HCT116 (cell line): ENCODE data around the gene FRMD4A. TPM values are rescaled to one million over a fixed set of nuclear protein-coding genes. Genes with fewer than 3 reads are reported as not detected.

ENCODE experiments used
- ATAC-seq: fragments of 200-7000 bp; cut with Tn5 transposase; 2 replicates; pipeline ENCODE4 v1.9.1; 2020; ENCODE audit warnings: mild to moderate bottlenecking, moderate library complexity
- BruUV-seq: library from RNA; stranded (reverse); fragments of 400-500 nt; replicated peaks from 2 replicates; lab custom pipeline; 2021; lab: Mats Ljungman, UMichigan
- CTCF ChIA-PET: fragments of 300-600 bp; sonication (Branson Sonifier 250); formaldehyde crosslinking; loops from one replicate; lab custom pipeline; 2021; ENCODE audit warnings: antibody characterized with exemption; lab: Charles Lee
- POLR2A ChIA-PET: fragments of 300-600, 350-600 bp; sonication (Branson Sonifier 250); formaldehyde crosslinking; loops from one replicate; lab custom pipeline; 2021; ENCODE audit warnings: antibody characterized with exemption; lab: Charles Lee
- RAD21 ChIA-PET, 2 experiments: fragments of 300-600 bp; sonication (Branson Sonifier 250); formaldehyde crosslinking; loops; one replicate each; lab custom pipeline; 2023; ENCODE audit warnings: low total read pairs in 2 of 2; ENCODE audit not compliant: uncharacterized antibody in 2 of 2, unreplicated experiment in 2 of 2, low non-redundant PET in 1 of 2; lab: Charles Lee
- DNase-seq: peaks from one replicate; pipeline ENCODE4 v3.0.0-alpha.2; 2010; ENCODE audit warnings: low read depth, low spot score
- H2AFZ ChIP-seq: fragments of 200-600 bp; shearing (Covaris generic), sonication (generic); 2 replicates; pipeline ENCODE4 v1.6.1; 2017; ENCODE audit warnings: low read depth, mixed run types, mixed read lengths, antibody characterized with exemption, low read length; ENCODE audit not compliant: poor library complexity, severe bottlenecking
- H3K27ac ChIP-seq: 2 replicates; pipeline ENCODE4 v1.5.1; 2012; ENCODE audit warnings: low read depth, low read length
- H3K27me3 ChIP-seq: fragments of 200-600 bp; sonication (generic); 2 replicates; pipeline ENCODE4 v1.6.1; 2016; ENCODE audit warnings: mixed run types, low read length, mixed read lengths; ENCODE audit not compliant: insufficient read depth
- H3K36me3 ChIP-seq, 2 experiments: fragments of 200-500 bp in 1 of 2; fragments of 200-600 bp in 1 of 2; sonication (Bioruptor generic) in 1 of 2; sonication (generic) in 1 of 2; 2 replicates each; pipeline versions ENCODE4 v1.5.1 to v1.6.1; 2014 to 2016; ENCODE audit warnings: low read length in 2 of 2, inconsistent platforms in 1 of 2, mixed read lengths in 1 of 2, mixed run types in 1 of 2; ENCODE audit not compliant: insufficient read depth in 2 of 2, control insufficient read depth in 1 of 2
- H3K4me1 ChIP-seq, 2 experiments: fragments of 200-600 bp in 1 of 2; sonication (generic) in 1 of 2; 2 replicates each; pipeline versions ENCODE4 v1.5.1 to v1.6.1; 2012 to 2017; ENCODE audit warnings: low read length in 2 of 2, inconsistent platforms in 1 of 2, mild to moderate bottlenecking in 1 of 2, mixed read lengths in 1 of 2, mixed run types in 1 of 2, moderate library complexity in 1 of 2; ENCODE audit not compliant: insufficient read depth in 2 of 2, control insufficient read depth in 1 of 2
- H3K4me2 ChIP-seq: fragments of 200-600 bp; sonication (generic); 2 replicates; pipeline ENCODE4 v1.6.1; 2017; ENCODE audit warnings: mixed run types, low read length, mixed read lengths
- H3K4me3 ChIP-seq, 2 experiments: fragments of 200-600 bp in 1 of 2; sonication (generic) in 1 of 2; replicated peaks in 1 of 2; 2 replicates each; pipeline ENCODE4 v1.5.1; 2011 to 2016; ENCODE audit warnings: low read length in 2 of 2, control low read depth in 1 of 2, low read depth in 1 of 2, mild to moderate bottlenecking in 1 of 2, mixed read lengths in 1 of 2, mixed run types in 1 of 2
- H3K79me2 ChIP-seq: fragments of 200-600 bp; sonication (generic); 2 replicates; pipeline ENCODE4 v1.6.1; 2017; ENCODE audit warnings: mild to moderate bottlenecking, mixed run types, low read length, moderate library complexity, mixed read lengths; ENCODE audit not compliant: insufficient read depth
- H3K9ac ChIP-seq: fragments of 200-600 bp; sonication (generic); 2 replicates; pipeline ENCODE4 v1.6.1; 2016; ENCODE audit warnings: low read length, mixed read lengths
- H3K9me2 ChIP-seq: fragments of 200-600 bp; sonication (generic), shearing (Covaris generic); 2 replicates; pipeline ENCODE4 v1.6.1; 2017; ENCODE audit warnings: mixed run types, mild to moderate bottlenecking, moderate library complexity; ENCODE audit not compliant: insufficient read depth
- H3K9me3 ChIP-seq, 2 experiments: fragments of 200-500 bp in 1 of 2; fragments of 200-600 bp in 1 of 2; sonication (Bioruptor generic) in 1 of 2; sonication (generic) in 1 of 2; 2 replicates each; pipeline ENCODE4 v1.6.1; 2014 to 2017; ENCODE audit warnings: low read length in 2 of 2, mixed read lengths in 2 of 2, inconsistent platforms in 1 of 2, low read depth in 1 of 2, mild to moderate bottlenecking in 1 of 2, mixed run types in 1 of 2, moderate library complexity in 1 of 2; ENCODE audit not compliant: control insufficient read depth in 1 of 2, insufficient read depth in 1 of 2
- H4K20me1 ChIP-seq: fragments of 200-600 bp; sonication (generic), shearing (Covaris generic); 2 replicates; pipeline ENCODE4 v1.6.1; 2017; ENCODE audit warnings: mixed run types, mild to moderate bottlenecking, moderate library complexity; ENCODE audit not compliant: insufficient read depth
- EZH2phosphoT487 ChIP-seq: fragments of 200-600 bp; IDR thresholded peaks from 2 replicates; pipeline ENCODE4 v1.6.1; 2018; ENCODE audit warnings: antibody characterized with exemption, borderline replicate concordance
- JUND ChIP-seq: IDR thresholded peaks from 2 replicates; pipeline ENCODE4 v1.6.1; 2012
- POLR2A ChIP-seq: IDR thresholded peaks from 2 replicates; pipeline ENCODE4 v1.7.0; 2011; ENCODE audit warnings: borderline replicate concordance; ENCODE audit not compliant: insufficient read depth, insufficient read length; ENCODE audit errors: extremely low read depth
- RAD21 ChIP-seq: IDR thresholded peaks from 2 replicates; pipeline ENCODE4 v1.6.1; 2012; ENCODE audit warnings: low read depth, mild to moderate bottlenecking
- REST ChIP-seq: IDR thresholded peaks from 2 replicates; pipeline ENCODE4 v1.6.1; 2012; ENCODE audit warnings: low read depth
- YY1 ChIP-seq: IDR thresholded peaks from 2 replicates; pipeline ENCODE4 v1.6.1; 2011; ENCODE audit warnings: low read length, low read depth, moderate library complexity, mild to moderate bottlenecking; ENCODE audit not compliant: insufficient replicate concordance; ENCODE audit errors: extremely low read depth
- ZBTB33 ChIP-seq: IDR thresholded peaks from 2 replicates; pipeline ENCODE4 v1.6.1; 2011; ENCODE audit warnings: mild to moderate bottlenecking, low read length, moderate library complexity; ENCODE audit not compliant: insufficient replicate concordance; ENCODE audit errors: extremely low read depth
- ZNF274 ChIP-seq: fragments of 200-500 bp; sonication (Bioruptor generic); IDR thresholded peaks from 2 replicates; pipeline ENCODE4 v1.6.1; 2014; ENCODE audit warnings: mild to moderate bottlenecking, low read depth, low read length, inconsistent platforms
- intact Hi-C: fragments of 100-400 bp; cut with micrococcal nuclease; formaldehyde crosslinking; loops from 2 replicates; pipeline ENCODE4 v1.10.0; 2022
- total RNA-seq: library from RNA; stranded (reverse); gene quantifications from one replicate; pipeline ENCODE4 v1.2.1, GENCODE V29; 2021; ENCODE audit not compliant: unreplicated experiment

The FRMD4A gene
- total RNA-seq, 1 experiment from 2014 or later: 0.20 TPM

GRCh38 chr10:13907570-13907969 is 423.2 kb downstream of the FRMD4A start:
- H3K4me1 ChIP-seq: no peaks in the 10 kb centered on the region
- no peaks in the 10 kb centered on the region for H3K36me3 ChIP-seq
- no peaks in the 10 kb centered on the region for H3K9me3 ChIP-seq
- no peaks in the 10 kb centered on the region for H4K20me1 ChIP-seq
- BruUV-seq: no TSS peak
- no peak for DNase-seq
- no peak overlapping the region for H3K9ac ChIP-seq
- intact Hi-C loops: no loop called here
- no peak for TF ChIP-seq JUND
- no peak for TF ChIP-seq ZBTB33
- TF ChIP-seq ZNF274: no peak
- TF ChIP-seq RAD21: no peak
- no peak for TF ChIP-seq YY1
- no peak for TF ChIP-seq REST
- TF ChIP-seq EZH2phosphoT487: no peak
- no peak for TF ChIP-seq POLR2A
- TF ChIP-seq, all 23 proteins: peak for 0
- no peak for ATAC-seq
- Histone ChIP-seq H3K4me2 (no peak overlapping the region), H3K27ac (no peak overlapping the region), H2AFZ (no peak overlapping the region), H3K27me3 (peaks cover 19% of the 10 kb centered on the region), H3K4me3 (no peak overlapping the region), H3K9me2 (no peaks in the 10 kb centered on the region), H3K79me2 (no peaks in the 10 kb centered on the region)
- ChIA-PET RAD21 (no interaction called here), POLR2A (no interaction called here), CTCF (no interaction called here)
